Frontal cortex (tissue), 4 donors: ENCODE data around the gene ABCD4. TPM values are rescaled to one million over a fixed set of nuclear protein-coding genes. Genes with fewer than 3 reads are reported as not detected.
"Not testable (repeated sequence)": the region's sequence is repeated elsewhere in the genome, so short reads cannot be mapped to it uniquely, and the experiment has no call there.

ENCODE experiments used
- DNase-seq, 2 donors: peaks; one replicate each; pipeline ENCODE4 v3.0.0; 2012; ENCODE audit warnings: low spot score in 2 of 2
- FAIRE-seq: peaks from 2 replicates; lab custom pipeline; 2012; peaks lifted over from hg19 to GRCh38; lab: Jason Lieb, UNC
- total RNA-seq: library from RNA; depleted of rRNA; stranded (reverse); fragments of >200 nt; gene quantifications from one replicate; pipeline ENCODE4 v1.2.3, GENCODE V29; 2014
- donor health status: control.
- donor health status: control.
- donor health status: control.

Gene ABCD4
- total RNA-seq, 1 donor from 2014 or later = 21.2 TPM

DNA sequence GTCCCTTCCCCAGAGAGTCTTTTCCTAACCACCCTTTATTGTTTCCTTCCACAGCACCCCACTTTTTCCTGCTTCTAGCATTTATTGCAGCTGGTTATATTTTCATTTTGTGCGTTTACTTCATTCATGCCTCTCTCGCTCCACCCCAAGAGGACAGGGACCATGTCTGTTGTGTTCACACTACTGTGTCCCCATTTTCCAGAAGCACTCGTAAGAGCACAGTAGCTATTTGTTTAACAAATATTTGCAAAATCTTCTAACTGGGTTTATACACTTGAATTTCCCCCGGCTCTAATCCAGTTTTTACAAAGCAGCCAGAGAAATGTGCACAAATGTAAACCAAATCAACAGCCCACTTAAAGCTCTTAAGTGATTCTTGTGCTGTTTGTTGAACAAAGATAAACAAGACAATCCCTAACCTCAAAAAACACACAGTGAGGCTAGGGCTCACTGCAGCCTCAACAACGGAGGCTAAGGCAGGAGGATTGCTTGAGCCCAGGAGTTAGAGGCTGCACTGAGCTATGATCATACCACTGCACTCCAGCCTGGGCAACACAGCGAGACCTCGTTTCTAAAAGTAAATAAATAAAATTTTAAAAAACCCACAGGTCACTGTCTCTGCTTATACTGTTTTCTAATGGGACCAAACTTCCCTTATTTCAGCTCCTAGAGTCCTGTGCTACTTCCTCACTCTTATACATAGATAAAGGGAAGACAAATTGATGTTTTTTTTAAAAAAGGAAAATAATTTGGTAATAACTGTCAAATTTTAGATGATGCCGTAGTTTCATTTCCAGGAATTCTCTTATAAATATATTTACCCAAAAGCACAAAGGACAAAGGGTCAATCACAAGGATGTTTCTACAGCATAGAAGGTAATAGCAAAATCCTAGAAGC, 6.6 kb upstream of the ABCD4 start:
- FAIRE-seq (no peak), DNase-seq (no peak)

DNA sequence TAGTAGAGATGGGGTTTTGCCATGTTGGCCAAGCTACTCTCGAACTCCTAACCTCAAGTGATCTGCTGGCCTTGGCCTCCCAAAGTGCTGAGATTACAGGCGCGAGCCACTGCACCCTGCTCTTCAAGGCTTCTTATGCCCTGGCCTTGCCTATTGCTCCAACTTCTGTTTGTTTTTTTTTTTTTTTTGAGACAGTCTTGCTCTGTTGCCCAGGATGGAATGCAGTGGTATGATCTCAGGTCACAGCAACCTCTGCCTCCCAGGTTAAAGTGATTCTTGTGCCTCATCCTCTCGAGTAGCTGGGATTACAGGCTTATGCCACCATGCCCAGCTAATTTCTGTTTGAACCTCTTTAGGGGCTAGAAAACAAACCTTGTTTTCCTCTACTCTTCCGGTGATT, 6.0 kb upstream of the ABCD4 start:
- FAIRE-seq = no peak
- no peak for DNase-seq

DNA sequence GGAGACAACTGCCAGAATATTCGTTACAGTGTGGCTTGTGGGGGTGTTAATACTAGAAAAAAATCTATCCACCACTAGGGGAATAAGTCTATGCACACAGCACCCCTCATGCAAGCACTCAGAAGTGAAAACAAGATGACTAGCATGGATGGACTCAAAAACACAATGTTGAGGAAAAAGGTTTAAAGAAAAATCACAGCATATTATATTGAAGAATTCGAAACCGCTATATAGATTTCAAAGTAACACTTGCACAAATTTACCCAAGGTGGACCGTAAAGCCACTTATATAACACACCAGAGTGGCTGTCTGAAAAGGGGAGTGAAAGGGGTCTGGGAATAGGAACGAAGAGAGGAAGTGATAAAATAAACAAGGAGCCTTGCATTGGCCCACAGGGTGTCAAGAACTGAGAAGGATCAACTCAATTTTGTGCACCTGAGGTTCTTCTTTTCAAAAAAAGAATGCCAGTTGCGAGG, 544 bp downstream of the ABCD4 start:
- peak; percentile 23 to 35 for DNase-seq
- no peak for FAIRE-seq

DNA sequence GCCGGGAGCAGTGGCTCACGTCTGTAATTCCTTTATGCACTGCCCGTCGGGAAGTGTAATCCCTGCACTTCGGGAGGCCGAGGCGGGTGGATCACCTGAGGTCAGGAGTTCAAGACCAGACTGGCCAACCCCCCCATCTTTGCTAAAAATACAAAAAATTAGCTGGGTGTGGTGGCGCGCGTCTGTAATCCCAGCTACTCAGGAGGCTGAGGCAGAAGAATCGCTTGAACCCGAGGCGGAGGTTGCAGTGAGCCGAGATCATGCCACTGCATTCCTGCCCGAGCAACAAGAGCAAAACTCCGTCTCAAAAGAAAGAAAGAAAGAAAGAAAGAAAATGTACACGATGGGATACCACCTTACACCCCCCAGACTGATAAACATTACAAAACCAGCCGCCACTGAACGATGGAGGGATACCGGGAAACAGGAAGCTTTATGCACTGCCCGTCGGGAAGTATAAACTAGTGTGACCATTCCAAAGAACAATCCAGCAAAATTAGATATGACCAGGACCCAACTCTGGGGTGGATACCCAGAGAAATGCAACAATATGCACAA, 1.1 kb downstream of the ABCD4 start:
- no peak for FAIRE-seq
- no peak for DNase-seq

DNA sequence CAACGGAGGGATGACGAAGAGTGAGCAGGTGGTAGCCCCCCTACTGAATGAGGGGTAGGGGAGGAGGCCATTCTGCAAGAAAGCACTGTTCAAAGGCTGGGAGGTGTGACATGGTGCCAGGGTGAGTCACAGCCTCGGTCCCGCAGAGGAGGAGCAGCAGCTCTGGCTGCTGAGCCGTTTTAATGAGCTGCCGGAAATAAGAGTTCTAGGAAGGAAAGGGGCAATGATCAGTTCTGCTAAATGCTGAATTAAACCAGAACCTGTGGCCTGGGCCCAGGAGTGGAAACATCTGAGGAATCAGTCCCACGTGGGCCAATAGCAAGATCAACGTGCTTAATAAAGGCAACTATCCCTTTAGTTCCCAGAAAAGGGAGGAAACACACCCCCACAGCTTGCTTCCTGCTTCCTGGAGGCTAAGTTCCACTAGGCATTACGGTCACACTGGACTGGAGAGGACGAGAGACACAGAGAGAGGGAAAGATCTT, 3.6 kb downstream of the ABCD4 start:
- DNase-seq = no peak

DNA sequence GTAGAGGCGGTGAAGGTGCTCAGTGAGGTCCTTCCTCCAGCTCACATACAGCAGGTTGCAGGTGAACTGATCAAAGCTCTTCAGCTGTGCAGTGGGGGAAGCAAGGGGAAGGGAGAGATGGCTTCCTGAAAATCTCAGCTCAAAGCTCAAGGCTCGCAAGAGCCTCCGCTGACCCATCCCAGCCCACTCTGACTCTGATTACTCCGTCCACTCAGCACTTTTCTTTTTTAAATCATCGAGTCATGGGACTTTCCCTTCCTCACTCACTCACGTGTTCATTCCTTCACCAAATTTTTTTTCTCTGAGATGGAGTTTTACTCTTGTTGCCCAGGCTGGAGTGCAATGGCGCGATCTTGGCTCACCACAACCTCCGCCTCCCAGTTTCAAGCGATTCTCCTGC, 4.7 kb downstream of the ABCD4 start:
- DNase-seq (no peak), FAIRE-seq (no peak)

More for the DNA sequence above, 3.6 kb downstream of the ABCD4 start:
- FAIRE-seq = no peak

DNA sequence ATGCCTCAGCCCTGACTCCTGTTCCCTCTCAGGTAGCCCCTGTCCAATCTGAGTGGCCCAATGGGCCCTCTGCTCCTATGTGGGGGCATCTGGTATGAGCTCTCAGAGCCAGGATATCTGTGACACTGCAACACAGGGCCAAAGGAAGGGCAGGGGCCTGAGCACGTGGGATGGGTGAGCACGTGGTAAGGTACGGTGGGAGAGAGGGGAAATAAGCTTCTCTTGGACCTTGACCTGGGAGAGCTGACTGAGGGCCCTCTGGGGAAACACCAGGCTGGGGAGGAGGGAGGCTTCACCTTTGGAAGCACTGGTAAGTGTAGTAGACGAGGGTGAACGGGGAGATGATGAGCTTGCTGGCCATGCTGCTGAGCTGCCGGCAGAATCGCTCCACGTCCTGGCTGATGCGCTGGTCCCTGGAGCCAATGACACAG, 6.7 kb downstream of the ABCD4 start:
- DNase-seq (no peak), FAIRE-seq (no peak)

DNA sequence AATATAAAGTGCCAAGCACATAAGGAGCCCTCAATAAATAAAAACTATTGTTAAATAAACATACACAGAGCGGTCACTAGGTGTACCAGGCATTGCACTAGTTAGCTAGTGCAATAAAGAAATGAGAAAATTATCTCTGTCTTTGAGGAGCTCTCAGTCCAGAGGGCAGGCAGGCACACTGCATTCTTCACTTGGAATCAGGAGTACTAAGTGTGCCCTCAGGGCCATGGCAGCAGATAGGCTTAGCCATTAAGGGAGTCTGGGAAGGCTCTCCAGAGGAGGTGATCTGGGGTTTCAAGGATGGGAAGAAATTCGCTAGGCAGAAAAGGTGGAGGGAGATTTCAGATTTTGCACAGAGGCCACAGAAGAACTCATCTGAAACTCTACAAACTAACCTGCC, 9.1 kb downstream of the ABCD4 start:
- DNase-seq = no peak
- no peak for FAIRE-seq

DNA sequence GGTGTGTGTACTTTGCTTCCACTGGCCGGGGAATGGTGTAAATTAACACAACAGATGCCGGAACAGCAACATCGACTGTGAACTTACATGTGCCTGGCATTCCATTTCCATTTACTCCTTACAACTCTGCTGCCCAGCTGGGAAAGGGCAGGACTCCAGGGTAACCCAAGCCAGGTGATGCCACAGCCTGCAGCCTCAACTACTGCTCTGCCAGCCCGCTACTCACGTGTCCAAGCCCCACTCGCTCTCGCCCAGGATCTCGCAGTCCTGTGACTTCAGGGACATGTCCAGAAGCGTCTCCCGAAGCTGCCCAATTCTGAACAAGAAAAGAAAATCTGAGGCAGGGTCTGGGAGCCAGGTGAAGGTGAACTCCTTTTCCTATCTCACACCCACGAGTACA, 10.7 kb downstream of the ABCD4 start:
- DNase-seq (no peak), FAIRE-seq (no peak)

DNA sequence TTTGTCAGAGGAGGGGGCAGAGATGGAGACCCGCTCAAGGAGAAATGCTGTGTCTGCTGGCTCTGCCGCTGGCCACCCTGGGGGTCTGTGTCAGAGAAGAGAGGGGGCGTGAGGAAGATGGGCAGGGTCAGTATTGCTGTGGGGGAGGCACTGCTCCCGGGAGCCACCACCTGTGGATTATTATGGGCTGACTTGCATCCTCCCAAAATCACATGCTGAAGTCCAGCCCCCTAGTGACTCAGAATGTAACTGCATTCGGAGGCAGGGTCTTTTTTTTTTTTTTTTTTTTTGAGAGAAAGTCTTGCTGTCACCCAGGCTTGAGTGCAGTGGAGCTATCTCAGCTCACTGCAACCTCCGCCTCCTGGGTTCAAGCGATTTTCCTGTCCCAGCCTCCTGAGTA, 12.3 kb downstream of the ABCD4 start:
- DNase-seq (no peak), FAIRE-seq (no peak)

DNA sequence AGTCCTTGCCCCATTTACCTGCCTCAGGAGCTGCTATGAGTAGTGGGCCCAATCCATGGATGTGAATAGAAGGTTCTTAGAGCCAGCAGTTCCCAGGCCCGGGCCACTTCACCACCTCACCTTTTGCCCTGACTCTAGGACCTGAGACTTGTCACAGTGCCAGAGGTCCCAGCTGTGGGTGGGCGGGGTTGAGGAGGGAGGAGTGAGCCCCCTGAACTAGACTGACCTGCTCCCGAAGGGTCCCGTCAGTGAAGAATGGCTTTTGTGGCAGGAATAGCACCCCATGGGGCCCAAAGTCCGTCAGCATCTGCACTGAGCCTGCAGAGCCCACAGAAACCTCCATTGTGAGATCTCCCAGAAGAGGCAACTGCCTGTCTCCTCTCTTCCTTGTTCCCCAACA, 12.9 kb downstream of the ABCD4 start:
- no peak for FAIRE-seq
- DNase-seq = no peak

DNA sequence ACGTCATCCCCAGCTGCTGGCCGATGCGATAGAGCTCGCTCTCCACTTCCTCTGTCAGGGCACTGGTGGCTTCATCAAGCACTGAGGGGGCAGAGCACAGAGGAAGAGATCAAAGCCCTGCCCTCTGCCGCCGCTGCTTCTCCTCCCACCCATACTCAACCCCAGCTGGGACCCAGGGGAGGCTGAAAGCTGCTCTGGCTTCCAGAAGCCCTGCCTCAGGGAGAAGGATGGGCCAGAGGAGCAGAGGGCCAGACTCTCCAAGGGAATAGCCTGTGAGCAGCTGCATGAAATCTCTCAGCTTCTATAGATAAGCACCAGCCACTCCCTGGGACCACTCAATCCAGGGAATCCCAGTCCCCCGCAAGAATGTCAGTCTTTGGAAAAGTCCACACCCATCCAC, 16.0 kb downstream of the ABCD4 start:
- FAIRE-seq = no peak
- no peak for DNase-seq

DNA sequence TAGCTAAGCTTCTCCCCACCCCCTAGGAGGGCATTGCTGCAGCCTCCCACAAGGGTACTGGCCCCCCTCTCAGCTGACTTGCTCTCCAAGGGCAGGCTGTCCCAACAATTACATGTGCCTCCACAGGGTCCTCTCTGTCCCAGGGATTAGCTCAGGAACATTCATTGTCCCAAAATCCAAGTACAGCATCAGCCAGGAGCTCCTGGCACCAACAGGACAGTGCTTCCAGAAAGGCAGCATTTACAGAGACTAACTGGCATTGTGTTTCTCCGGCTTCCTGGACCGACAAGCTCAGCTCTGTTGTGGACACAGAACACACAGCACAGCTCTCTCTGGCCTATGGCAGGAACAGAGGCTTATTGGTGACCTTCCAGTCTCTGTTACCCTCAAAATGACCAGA, 21.7 kb downstream of the ABCD4 start:
- FAIRE-seq (no peak), DNase-seq (no peak)

DNA sequence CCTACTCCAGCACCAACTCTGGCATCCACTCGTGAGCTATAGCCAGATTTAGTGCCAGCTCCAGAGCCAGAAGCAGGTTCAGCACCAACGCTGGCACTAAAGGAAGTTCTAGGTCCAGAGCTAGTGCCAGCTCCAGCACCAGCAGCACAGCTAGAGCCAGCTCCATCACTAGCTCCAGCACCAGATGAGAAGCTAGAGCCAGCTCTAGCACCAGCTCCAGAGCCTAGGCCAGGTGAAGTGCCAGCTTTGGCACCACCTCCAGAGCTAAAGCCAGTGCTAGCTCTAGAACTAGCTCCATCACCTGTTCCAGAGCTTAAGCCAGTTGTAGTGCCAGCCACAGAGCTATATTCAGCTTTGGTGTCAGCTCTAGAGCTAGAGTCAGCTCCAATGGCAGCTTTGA, 24.7 kb downstream of the ABCD4 start:
- DNase-seq = no peak

DNA sequence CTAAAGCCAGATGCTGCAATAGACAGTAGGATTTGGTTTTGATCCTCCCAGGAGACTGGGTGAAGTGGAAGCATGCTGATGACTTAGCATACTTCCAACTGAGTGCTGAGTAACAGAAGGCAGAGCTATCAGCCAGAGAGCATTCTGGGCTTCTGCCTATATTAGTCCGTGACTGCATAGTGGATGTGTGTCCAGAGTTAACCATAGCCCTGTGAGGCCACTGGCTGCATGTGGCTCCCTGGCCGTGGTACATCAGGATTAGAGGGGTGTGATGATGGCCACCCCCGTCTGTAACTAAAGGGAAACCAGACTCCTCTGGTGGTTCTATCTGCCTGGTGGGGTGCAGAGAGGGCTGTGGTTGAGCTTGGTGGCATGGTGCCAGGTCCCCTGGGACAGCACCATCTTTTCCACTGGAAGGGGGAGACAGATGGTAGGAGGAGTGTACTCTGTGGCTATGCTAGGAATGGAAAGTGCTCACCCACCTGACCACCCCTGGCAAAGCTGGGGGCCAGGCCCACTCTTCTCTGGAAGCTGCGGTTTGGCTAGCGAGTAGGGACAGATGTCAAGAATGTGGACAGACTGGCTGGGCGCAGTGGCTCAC, 27.4 kb downstream of the ABCD4 start:
- DNase-seq (no peak), FAIRE-seq (no peak)

More for the DNA sequence above, 24.7 kb downstream of the ABCD4 start:
- no peak for FAIRE-seq

DNA sequence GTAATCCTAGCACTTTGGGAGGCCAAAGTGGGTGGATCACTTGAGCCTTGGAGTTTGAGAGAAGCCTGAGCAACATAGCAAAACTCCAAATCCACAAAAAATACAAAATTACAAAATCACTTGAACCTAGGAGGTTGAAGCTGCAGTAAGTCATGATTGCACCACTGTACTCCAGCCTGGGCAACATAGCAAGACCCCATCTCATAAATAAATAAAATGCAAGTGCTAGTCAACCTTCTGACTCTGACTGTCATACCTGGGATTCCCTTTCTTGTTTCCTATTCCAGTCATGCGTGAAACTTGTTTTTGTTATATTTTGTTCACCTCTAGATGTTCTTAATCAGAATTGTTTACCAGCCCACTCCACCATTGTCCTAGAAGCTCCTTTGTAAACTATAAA, 31.4 kb downstream of the ABCD4 start:
- FAIRE-seq (no peak), DNase-seq (no peak)

DNA sequence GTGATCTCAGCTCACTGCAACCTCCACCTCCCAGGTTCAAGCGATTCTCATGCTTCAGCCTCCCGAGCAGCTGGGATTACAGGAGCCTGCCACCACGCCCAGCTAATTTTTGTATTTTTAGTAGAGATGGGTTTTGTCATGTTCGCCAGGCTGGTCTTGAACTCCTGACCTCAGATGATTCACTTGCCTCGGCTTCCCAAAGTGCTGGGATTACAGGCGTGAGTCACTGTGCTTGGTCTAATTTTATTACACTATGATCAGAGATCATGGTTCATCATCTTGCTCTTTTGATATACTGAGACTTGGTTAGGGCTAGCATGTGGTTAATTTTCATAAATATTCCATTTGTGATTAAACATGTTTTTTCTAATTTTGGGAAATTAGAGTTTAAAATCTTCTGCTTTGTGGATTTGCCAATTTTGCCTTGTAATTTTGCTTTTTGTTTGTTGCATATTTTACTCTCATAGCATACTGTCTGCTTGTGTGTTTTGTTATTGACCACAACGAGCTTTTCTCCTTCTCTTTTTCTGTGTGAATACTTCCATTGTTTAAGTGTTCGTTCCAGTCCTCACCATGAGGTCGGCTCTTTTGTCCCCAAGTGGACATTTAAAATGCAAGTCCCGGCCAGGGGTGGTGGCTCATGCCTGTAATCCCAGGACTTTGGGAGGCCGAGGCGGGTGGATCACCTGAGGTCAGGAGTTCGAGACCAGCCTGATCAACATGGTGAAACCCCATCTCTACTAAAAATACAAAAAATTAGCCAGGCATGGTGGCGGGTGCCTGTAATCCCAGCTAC, 32.2 kb downstream of the ABCD4 start:
- not testable (repeated sequence) for FAIRE-seq

DNA sequence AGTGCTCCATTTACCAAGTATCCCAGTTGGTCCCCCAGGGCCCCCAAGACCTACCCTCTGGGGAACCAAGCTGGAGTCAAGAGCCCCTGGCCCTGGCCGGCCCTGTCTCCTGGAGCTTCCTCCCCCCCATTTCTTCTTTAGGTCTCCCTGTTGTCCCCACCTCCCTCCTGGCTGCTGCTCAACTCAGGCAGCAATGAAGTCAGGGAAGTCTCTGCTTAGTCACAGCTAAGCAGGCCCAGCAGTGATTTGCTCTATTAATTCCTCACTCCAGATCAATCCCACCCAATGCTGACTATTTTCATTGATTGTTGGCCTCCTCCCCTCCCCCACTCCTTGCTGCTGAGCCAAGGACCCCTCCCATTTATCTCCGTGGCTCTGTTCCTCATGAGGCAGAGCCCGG, 35.1 kb downstream of the ABCD4 start:
- FAIRE-seq = no peak
- DNase-seq = no peak

More for the DNA sequence above, 32.2 kb downstream of the ABCD4 start:
- DNase-seq = not testable (repeated sequence)

DNA sequence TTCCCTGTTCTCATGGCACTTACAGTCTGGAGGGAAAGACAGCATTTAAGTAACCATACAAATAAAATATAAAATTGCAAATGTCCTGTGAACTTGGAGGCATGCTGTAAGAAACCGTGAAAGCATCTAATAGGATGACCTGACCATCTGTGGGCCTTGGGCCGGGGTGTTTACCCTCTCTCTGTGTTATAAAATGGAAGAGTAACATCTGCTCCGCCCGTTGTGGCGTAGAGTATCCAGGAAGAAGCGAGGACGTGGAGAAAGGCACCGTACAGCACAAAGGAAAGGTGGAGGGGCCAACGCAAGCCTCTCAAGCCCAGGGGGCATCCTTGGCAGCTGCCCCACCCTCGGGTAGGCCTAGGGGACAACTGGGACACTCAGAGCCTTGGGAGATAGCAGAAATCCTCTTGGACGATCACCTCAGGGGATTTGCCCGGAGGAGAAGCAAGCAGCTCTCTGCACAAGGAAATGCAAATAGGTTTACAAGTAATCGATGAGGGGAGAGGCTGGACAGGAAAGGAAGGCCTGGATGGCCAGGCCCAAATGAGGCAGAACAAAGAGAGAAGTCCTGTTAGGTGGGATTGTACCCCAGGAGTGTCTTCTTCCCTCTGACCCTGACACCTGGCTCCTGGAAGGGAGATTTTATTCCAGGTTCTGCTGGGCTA, 37.3 kb downstream of the ABCD4 start:
- DNase-seq (no peak), FAIRE-seq (no peak)

DNA sequence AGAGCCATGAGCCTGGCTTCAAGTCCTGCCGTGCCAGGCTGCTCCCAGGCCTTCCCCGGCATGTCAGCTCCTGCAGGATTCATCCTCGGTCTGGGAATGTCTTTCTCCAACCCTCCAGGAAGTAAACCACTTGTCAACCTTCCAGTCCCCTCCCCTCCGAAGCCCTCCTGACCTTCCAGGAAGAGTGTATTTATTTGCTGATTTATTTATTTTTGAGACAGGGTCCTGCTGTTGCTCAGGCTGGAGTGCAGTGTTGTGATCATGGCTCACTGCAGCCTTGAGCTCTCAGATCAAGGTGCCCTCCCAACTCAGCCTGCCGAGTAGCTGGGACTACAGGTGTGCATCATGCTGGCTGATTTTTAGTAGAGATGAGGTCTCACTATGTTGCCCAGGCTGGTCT, 38.8 kb downstream of the ABCD4 start:
- FAIRE-seq = no peak
- DNase-seq = no peak
